ENCODE measurements around the gene TIPARP. TPM values are rescaled to one million over a fixed set of nuclear protein-coding genes. Genes with fewer than 3 reads are reported as not detected.

TIPARP gene
- total RNA-seq, 1 donor from 2014 or later, result 58.0 TPM

- H3K36me3 ChIP-seq, result no peaks in the 10 kb centered on the region
- no peak for TF ChIP-seq CTCF (IDR thresholded peaks at IDR 0.05)
- intact Hi-C loops (cut with DNase I), result no loop called here
- peaks cover 29% of the 10 kb centered on the region for H3K4me1 ChIP-seq
- H3K4me3 ChIP-seq, result no peak overlapping the region
- ATAC-seq (no peak), DNase-seq (no peak)
- H3K9me3 ChIP-seq, result no peaks in the 10 kb centered on the region
- peak overlapping the region; percentile 46 for H3K27ac ChIP-seq
- no peaks in the 10 kb centered on the region for H3K27me3 ChIP-seq (ENCODE audit: low read depth)
Measured at GRCh38 chr3:156630081-156630772, 44.2 kb upstream of the TIPARP start.

GRCh38 chr3:156630773-156631093 is 43.7 kb upstream of the TIPARP start:
- H3K9me3 ChIP-seq, result no peaks in the 10 kb centered on the region
- TF ChIP-seq CTCF (IDR thresholded peaks at IDR 0.05), result no peak
- intact Hi-C loops (cut with DNase I), result no loop called here
- peaks cover 26% of the 10 kb centered on the region for H3K4me1 ChIP-seq
- no peak overlapping the region for H3K27ac ChIP-seq
- H3K36me3 ChIP-seq, result no peaks in the 10 kb centered on the region
- no peak overlapping the region for H3K4me3 ChIP-seq
- ATAC-seq (no peak), DNase-seq (no peak)
- no peaks in the 10 kb centered on the region for H3K27me3 ChIP-seq (ENCODE audit: low read depth)

GRCh38 chr3:156631323-156631722 is 43.1 kb upstream of the TIPARP start:
- H3K27ac ChIP-seq, result no peak overlapping the region
- no peaks in the 10 kb centered on the region for H3K36me3 ChIP-seq
- TF ChIP-seq CTCF (IDR thresholded peaks at IDR 0.05), result no peak
- H3K4me3 ChIP-seq, result no peak overlapping the region
- H3K27me3 ChIP-seq (ENCODE audit: low read depth), result no peaks in the 10 kb centered on the region
- ATAC-seq (peak in 1 of 2 donors; percentile 21), DNase-seq (no peak)
- H3K4me1 ChIP-seq, result peaks cover 22% of the 10 kb centered on the region
- H3K9me3 ChIP-seq, result no peaks in the 10 kb centered on the region
- intact Hi-C loops (cut with DNase I), result no loop called here

GRCh38 chr3:156632601-156633000 is 41.8 kb upstream of the TIPARP start:
- ATAC-seq, result peak in 1 of 2 donors; percentile 31
- Histone ChIP-seq H3K4me1 (peaks cover 22% of the 10 kb centered on the region), H3K9me3 (no peaks in the 10 kb centered on the region), H3K27me3 (ENCODE audit: low read depth) (no peaks in the 10 kb centered on the region), H3K36me3 (no peaks in the 10 kb centered on the region), H3K27ac (peak overlapping the region; percentile 47), H3K4me3 (no peak overlapping the region)
- intact Hi-C loops (cut with DNase I), result no loop called here
- no peak for DNase-seq
- TF ChIP-seq CTCF (IDR thresholded peaks at IDR 0.05), result no peak

- Histone ChIP-seq H3K4me3 (no peak overlapping the region), H3K36me3 (no peaks in the 10 kb centered on the region), H3K27me3 (ENCODE audit: low read depth) (no peaks in the 10 kb centered on the region), H3K9me3 (no peaks in the 10 kb centered on the region), H3K4me1 (peaks cover 22% of the 10 kb centered on the region), H3K27ac (peak overlapping the region; percentile 47)
- peak; percentile 71 to 82 for ATAC-seq
- intact Hi-C loops (cut with DNase I), result no loop called here
- TF ChIP-seq CTCF (IDR thresholded peaks at IDR 0.05), result no peak
- DNase-seq, result peak; percentile 70
Measured at GRCh38 chr3:156633335-156633734, 41.1 kb upstream of the TIPARP start.

Measured in lower lobe of right lung (tissue), 2 donors.